GM21390 (cell line): ENCODE data around the gene EIF1AY.
"Not testable (repeated sequence)": the region's sequence is repeated elsewhere in the genome, so short reads cannot be mapped to it uniquely, and the experiment has no call there.

Experiments used
- ATAC-seq: cut with Tn5 transposase; IDR thresholded peaks from one replicate; pipeline ENCODE4 v1.9.1; 2021; ENCODE audit not compliant: unreplicated experiment

EIF1AY gene, protein sequence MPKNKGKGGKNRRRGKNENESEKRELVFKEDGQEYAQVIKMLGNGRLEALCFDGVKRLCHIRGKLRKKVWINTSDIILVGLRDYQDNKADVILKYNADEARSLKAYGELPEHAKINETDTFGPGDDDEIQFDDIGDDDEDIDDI

GRCh38 chrY:20575531-20576121 lies at the start of gene EIF1AY:
Gene EIF1AY, plus strand, starts transcription at chrY:20575776. Its CDS starts 96 bp downstream, at chrY:20575872.
- peak; percentile 95 for ATAC-seq

DNA sequence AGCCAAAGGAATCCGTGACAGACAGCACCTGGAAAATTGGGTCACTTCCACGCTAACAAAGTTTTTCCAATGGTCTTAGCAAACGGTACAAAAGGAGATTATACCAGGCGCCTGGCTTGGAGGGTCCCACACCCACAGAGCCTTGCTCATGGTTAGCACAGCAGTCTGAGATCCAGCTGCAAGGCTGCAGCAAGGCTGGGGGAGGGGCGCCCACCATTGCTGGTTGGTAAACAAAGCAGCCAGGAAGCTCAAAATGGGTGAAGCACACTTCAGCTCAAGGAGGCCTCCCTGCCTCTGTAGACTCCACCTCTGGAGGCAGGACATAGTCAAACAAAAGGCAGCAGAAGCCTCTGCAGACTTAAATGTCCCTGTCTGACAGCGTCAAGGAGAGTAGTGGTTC lies 47.1 kb upstream of the EIF1AY start:
- ATAC-seq, result no peak

DNA sequence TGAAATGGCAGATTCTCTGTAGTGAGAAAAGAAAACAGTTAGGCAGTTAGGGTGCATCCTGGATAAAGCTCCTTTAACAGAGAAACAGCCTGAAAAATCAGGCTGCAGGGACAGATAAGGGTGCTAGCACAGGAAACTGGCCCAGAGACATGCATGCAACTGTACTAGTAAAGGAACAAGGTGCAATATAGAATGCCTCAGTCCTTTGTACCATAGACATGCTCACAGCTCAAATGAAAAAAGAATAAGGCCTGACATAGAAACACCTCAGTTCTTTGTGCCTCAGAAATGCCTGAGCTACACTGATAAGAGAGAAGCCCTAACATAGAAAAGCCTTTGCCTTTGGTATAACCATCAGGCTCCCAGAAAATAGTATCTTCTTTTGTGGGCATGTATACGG lies 37.4 kb upstream of the EIF1AY start:
- ATAC-seq, result no peak

DNA sequence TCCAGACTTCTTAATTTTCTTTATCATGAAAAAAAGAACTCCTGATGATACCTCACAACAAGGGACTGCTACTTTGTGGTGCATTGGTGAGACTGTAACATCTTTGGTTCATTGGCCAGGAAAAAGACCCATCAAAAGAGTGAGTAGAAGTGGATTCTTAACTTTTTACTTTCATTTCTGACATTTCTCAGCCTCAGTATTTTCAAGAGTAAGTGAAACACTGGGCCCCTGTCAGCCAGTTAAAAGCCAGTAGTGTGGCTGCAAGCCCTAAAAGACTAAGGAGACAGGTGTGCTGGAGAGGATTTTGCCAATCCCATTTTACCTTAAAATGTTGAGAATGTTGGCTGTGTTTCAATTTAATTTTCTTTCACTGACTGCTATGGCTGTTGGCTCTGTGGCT lies 36.6 kb upstream of the EIF1AY start:
- peak; percentile 85 for ATAC-seq

DNA sequence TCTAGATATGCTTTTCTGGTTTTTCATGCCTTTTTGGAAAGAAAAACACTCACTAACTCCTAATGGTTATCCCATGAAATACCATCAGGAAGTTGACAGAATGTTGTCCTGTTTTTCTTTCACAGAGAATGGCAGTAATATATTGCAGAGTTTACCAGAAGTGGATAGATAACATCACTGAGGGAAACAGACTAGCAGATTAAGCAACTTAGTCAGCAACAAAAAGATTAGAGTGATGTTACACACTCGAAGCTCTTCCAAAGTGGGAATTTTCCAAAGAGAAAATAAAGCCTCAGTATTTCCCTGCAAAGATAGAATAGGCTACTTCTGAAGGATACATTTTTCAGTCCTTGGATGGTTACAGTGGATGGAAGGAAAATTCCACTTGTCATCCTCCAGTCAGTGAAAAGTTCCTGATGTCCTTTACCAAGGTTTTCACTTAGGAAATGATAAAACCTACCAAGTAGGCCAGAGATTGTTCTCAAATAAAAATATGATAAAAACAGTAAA lies 31.1 kb upstream of the EIF1AY start:
- no peak for ATAC-seq

DNA sequence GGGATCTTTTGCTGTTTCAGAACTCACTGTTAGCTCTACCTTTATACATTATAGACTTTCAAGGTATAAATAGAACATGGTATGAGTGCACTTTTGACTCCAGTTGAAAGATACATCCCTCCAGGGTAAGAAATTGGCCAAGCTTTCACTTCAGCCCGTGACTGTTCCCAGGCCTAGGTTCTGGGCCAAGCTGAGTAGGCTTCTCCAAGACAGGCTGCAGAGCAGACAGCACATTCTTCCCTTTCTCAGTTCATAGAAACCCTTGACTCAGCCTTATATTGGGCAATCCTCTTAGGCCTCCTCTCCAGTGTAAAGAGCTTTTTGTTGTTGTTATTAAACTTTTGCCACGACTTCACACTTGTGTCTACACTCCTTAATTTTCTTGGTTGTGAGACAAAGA lies 29.5 kb upstream of the EIF1AY start:
- ATAC-seq, result no peak

GRCh38 chrY:20549289-20549688 lies 26.3 kb upstream of the EIF1AY start:
- ATAC-seq, result no peak

DNA sequence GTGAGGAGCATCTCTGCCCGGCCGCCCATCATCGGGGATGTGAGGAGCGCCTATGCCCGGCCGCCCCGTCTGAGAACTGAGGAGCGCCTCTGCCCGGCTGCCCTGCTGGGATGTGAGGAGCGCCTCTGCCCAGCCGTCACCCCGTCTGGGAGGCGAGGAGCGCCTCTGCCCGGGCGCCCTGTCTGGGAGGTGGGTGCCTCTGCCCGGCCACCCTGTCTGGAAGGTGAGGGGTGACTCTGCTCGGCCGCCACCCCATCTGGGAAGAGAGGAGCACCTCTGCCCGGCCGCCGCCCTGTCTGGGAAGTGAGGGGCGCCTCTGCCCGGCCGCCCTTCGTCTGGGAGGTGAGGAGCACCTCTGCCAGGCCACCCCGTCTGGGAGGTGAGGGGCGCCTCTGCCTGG lies 23.7 kb upstream of the EIF1AY start:
- no peak for ATAC-seq

DNA sequence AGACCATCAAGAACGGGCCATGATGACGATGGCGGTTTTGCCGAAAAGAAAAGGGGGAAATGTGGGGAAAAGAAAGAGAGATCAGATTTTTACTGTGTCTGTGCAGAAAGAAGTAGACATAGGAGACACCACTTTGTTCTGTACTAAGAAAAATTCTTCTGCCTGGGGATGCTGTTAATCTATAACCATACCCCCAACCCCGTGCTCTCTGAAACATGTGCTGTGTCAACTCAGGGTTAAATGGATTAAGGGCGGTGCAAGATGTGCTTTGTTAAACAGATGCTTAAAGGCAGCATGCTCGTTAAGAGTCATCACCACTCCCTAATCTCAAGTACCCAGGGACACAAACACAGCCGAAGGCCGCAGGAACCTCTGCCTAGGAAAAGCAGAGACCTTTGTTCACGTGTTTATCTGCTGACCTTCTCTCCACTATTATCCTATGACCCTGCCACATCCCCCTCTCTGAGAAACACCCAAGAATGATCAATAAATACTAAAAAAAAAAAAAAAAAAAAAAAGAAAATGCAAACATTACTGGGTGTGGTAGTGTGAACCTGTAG lies 22.7 kb upstream of the EIF1AY start:
- ATAC-seq, result not testable (repeated sequence)

DNA sequence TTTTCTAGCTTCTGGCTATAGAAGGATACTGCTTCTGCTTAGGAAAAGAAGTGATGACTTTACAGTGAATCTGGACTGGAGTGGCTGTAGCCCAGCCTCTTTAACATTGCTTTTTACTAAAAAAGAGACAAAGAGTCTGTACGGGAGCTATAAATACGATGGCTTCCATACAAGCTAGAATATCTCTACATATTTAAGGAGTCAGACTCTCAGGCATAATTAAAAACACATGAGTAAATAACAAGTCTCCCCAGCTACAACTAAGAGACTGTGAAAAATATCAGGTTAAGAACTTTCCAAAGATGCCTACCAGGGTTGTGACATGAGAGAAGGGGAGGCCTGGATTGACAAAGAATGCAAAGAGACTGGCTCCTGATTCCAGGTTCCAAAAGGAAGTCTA lies 19.8 kb upstream of the EIF1AY start:
- ATAC-seq, result no peak

DNA sequence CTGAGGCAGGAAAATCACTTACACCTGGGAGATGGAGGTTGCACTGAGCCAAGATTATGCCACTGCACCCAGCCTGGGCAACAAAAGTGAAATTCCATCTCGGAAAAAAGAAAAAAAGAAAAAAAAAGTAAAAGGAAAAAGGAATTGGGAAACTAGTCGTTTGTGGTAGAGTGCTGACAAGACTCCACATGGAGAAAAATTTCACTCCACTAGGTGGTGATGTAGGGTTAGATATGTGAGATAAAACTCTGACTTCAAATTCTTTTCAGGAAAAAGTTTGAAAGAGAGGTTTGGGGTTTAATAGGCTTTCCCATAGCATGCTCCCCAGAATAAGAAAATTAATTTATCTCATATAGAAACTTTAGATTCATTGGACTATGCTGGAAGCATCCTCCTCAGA lies 16.9 kb upstream of the EIF1AY start:
- no peak for ATAC-seq

DNA sequence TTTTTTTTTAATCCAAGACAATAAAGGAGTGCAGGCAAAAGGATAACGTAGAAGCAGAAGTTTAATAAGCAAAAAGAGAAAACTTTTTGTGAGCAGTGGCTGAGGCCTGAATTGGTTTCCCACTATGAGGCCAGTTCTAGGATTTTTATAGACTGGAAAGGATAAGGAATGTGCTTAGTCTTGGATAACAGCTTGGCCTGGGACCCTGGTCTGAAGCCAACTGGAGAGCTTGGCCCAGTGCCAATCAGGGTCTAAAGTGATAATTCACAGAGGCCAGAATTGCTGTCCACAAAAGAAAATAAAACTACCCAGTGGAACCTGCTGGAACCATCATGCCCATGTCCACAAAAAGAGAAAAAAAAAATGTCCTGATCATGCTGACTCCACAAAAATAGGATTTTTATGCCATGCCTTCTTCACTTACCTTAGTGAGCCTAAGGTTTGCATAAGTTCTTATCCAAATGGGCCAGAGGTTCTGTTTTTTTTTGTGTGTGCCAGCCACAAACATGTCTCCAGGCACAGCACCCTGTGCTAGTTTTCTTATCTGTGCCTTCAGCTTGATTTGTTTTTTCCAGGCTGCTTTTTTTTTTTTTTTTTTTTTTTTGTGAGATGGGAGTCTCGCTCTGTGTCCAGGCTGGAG lies 15.6 kb upstream of the EIF1AY start:
- no peak for ATAC-seq

DNA sequence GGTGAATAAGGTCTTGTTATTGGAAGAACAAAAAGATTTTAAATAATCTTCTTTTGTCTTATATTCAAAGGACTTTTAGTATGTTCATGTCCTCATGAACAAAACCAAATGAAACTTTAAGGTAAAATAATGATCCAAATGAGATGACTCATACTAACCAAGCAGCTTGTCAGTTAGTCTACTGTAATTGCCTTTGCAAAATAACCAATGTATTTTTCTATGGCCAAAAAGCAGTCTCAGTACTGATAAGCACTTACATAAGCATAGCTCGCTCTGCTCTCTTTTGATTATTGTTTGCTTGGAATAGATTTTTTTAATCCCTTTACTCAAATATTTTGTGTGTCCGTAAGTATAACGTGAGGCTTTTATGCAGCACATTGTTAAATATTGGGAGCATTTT lies 4.3 kb upstream of the EIF1AY start:
- ATAC-seq, result no peak

GRCh38 chrY:20576506-20576905 lies 930 bp downstream of the EIF1AY start:
- ATAC-seq, result no peak

DNA sequence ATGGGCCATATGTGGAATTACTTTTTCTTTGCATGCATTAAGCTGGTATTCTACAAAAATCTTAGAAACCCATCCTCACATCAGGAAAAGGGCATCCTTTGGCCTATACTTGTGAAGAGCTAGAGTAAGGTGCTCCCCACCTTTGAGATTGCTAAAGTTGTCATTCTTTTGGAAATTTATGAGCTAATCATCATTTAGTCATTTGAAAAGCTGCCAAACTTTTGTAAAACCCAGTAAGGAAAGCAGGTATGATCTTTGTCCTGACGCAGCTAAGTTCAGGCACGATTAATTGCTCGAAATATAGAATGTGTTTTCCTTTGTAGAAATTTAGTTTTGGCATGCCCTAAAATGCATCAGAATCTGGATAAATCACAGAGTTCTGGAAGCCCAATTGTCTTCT lies 2.6 kb downstream of the EIF1AY start:
- no peak for ATAC-seq

GRCh38 chrY:20581687-20582086 lies 6.1 kb downstream of the EIF1AY start:
- no peak for ATAC-seq

DNA sequence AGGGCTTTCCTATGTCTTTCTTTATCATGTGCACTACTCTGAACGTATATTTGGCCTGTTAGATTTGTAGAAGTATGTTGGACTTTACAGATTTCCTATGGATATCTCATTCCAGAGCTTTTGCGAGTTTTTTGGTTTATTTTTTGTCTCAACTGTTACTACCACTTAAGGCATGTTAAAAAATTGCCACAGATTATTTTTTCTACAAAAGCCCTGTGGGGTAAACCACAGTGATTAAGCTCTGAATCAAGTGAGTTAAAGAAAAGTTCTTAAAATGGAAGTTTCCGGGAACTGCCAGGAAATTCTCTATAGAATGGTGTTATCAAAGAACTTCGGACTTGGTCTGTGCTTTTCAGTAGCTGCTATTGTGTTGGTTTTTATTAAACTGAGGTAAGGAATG lies 10.6 kb downstream of the EIF1AY start:
- no peak for ATAC-seq
